Natural killer cell (primary cell): Measurements from ENCODE around the gene PDXK. TPM values are rescaled to one million over a fixed set of nuclear protein-coding genes. Genes with fewer than 3 reads are reported as not detected.
A peak's percentile ranks its signal among the peaks of the same experiment; 100 is the strongest.

Experiments used
- ATAC-seq, 3 donors: fragments of 150-1000 bp in 2 of 3; fragments of 200-7000 bp in 1 of 3; cut with Tn5 transposase; 1 replicate in 1 of 3; 2 replicates in 2 of 3; pipeline ENCODE4 v1.10.0; 2021; ENCODE audit warnings: mild to moderate bottlenecking in 2 of 3, moderate library complexity in 2 of 3
- DNase-seq, 2 donors: peaks; one replicate each; pipeline versions ENCODE4 v3.0.0 to v3.0.0-alpha.2; 2013 to 2021; ENCODE audit warnings: mixed read lengths in 1 of 2
- H3K27ac ChIP-seq: one replicate; pipeline ENCODE4 v1.5.1; 2013; ENCODE audit warnings: mild to moderate bottlenecking, low read length
- H3K27me3 ChIP-seq: one replicate; pipeline ENCODE4 v1.6.1; 2013; ENCODE audit warnings: low read length; ENCODE audit not compliant: control insufficient read depth, insufficient read depth
- H3K36me3 ChIP-seq: one replicate; pipeline ENCODE4 v1.6.1; 2013; ENCODE audit warnings: low read length; ENCODE audit not compliant: control insufficient read depth, insufficient read depth
- H3K4me1 ChIP-seq: one replicate; pipeline ENCODE4 v1.6.1; 2013; ENCODE audit warnings: low read length; ENCODE audit not compliant: control insufficient read depth, insufficient read depth
- H3K4me3 ChIP-seq: one replicate; pipeline ENCODE4 v1.5.1; 2013; ENCODE audit warnings: low read length
- H3K9me3 ChIP-seq: one replicate; pipeline ENCODE4 v1.6.1; 2013; ENCODE audit warnings: low read length; ENCODE audit not compliant: control insufficient read depth, insufficient read depth
- H3K27ac Mint-ChIP-seq, 2 donors: one replicate each; pipeline ENCODE4 v1.8.0; 2022; ENCODE audit warnings: mild to moderate bottlenecking in 2 of 2, mixed read lengths in 2 of 2, moderate library complexity in 1 of 2
- H3K27me3 Mint-ChIP-seq, 2 donors: one replicate each; pipeline ENCODE4 v1.8.0; 2022; ENCODE audit warnings: low read depth in 2 of 2, mixed read lengths in 2 of 2
- H3K36me3 Mint-ChIP-seq: one replicate; pipeline ENCODE4 v1.8.0; 2022; ENCODE audit warnings: mixed read lengths
- H3K4me1 Mint-ChIP-seq, 2 donors: one replicate each; pipeline ENCODE4 v1.8.0; 2022; ENCODE audit warnings: mixed read lengths in 2 of 2
- H3K4me3 Mint-ChIP-seq: one replicate; pipeline ENCODE4 v1.8.0; 2022; ENCODE audit warnings: mild to moderate bottlenecking, moderate library complexity, mixed read lengths
- H3K9me3 Mint-ChIP-seq, 2 donors: one replicate each; pipeline ENCODE4 v1.8.0; 2022; ENCODE audit warnings: mixed read lengths in 2 of 2
- WGBS: methylation state at CpG from one replicate; pipeline ENCODE4 v1.1.7; 2013; ENCODE audit warnings: missing lambda C conversion rate; ENCODE audit not compliant: insufficient coverage; 5-methylcytosine and 5-hydroxymethylcytosine counted together
- intact Hi-C: fragments of 100-400 bp; cut with micrococcal nuclease; formaldehyde crosslinking; loops from one replicate; pipeline ENCODE4 v1.14.2; 2022
- total RNA-seq, 4 donors: library from RNA; stranded (reverse); fragments of 120-200 nt in 1 of 4; gene quantifications; one replicate each; pipeline versions ENCODE4 v1.2.3 to v1.2.4, GENCODE V29; 2013 to 2022
- TF ChIP-seq, protein P1 (sequence below): fragments of 200-600 bp; IDR thresholded peaks from one replicate; pipeline ENCODE4 v1.8.0; 2022; ENCODE audit warnings: antibody characterized with exemption

PDXK gene
- total RNA-seq, 3 donors from 2014 or later (not counting 1 experiment from before 2014, with no cell fraction given) = 73.8 to 77.0 (median 74.6) TPM

GRCh38 chr21:43792406-43792805 is 73.5 kb downstream of the PDXK start:
- Histone ChIP-seq H3K27me3 (no peaks in the 10 kb centered on the region), H3K36me3 (peaks cover 49% of the 10 kb centered on the region), H3K4me3 (no peak overlapping the region), H3K4me1 (peaks cover 19% of the 10 kb centered on the region), H3K27ac (no peak overlapping the region), H3K9me3 (no peaks in the 10 kb centered on the region)
- 86% methylated on average over 8 of the region's 8 CpGs for WGBS
- Mint-ChIP-seq H3K4me3 (no peak overlapping the region), H3K27ac (peak overlapping the region in 1 of 2 donors; percentile 24), H3K9me3 (no peaks in the 10 kb centered on the region), H3K36me3 (no peaks in the 10 kb centered on the region), H3K4me1 (peaks cover 6 to 19% of the 10 kb centered on the region in 2 donors), H3K27me3 (no peaks in the 10 kb centered on the region)
- ATAC-seq = no peak
- no peak for DNase-seq
- intact Hi-C loops = no loop called here
- TF ChIP-seq, protein P1, sequence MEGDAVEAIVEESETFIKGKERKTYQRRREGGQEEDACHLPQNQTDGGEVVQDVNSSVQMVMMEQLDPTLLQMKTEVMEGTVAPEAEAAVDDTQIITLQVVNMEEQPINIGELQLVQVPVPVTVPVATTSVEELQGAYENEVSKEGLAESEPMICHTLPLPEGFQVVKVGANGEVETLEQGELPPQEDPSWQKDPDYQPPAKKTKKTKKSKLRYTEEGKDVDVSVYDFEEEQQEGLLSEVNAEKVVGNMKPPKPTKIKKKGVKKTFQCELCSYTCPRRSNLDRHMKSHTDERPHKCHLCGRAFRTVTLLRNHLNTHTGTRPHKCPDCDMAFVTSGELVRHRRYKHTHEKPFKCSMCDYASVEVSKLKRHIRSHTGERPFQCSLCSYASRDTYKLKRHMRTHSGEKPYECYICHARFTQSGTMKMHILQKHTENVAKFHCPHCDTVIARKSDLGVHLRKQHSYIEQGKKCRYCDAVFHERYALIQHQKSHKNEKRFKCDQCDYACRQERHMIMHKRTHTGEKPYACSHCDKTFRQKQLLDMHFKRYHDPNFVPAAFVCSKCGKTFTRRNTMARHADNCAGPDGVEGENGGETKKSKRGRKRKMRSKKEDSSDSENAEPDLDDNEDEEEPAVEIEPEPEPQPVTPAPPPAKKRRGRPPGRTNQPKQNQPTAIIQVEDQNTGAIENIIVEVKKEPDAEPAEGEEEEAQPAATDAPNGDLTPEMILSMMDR = no peak

- Mint-ChIP-seq H3K9me3 (no peaks in the 10 kb centered on the region), H3K27ac (no peak overlapping the region), H3K4me3 (no peak overlapping the region), H3K4me1 (peaks cover 6 to 19% of the 10 kb centered on the region in 2 donors), H3K36me3 (no peaks in the 10 kb centered on the region), H3K27me3 (no peaks in the 10 kb centered on the region)
- DNase-seq (no peak), ATAC-seq (no peak)
- H3K36me3 ChIP-seq = peaks cover 57% of the 10 kb centered on the region
- H3K27me3 ChIP-seq = no peaks in the 10 kb centered on the region
- peaks cover 19% of the 10 kb centered on the region for H3K4me1 ChIP-seq
- intact Hi-C loops = no loop called here
- 97% methylated on average over 16 of the region's 16 CpGs for whole genome bisulfite sequencing
- no peaks in the 10 kb centered on the region for H3K9me3 ChIP-seq
- no peak overlapping the region for H3K27ac ChIP-seq
- TF ChIP-seq, protein P1 = no peak
- H3K4me3 ChIP-seq = no peak overlapping the region
These were observed 74.3 kb downstream of the PDXK start for GRCh38 chr21:43793243-43793642.

- H3K27ac ChIP-seq = no peak overlapping the region
- DNase-seq (no peak), ATAC-seq (no peak)
- WGBS = 83% methylated on average over 12 of the region's 12 CpGs
- peaks cover 67% of the 10 kb centered on the region for H3K36me3 ChIP-seq
- Mint-ChIP-seq H3K4me1 (peaks cover 6 to 19% of the 10 kb centered on the region in 2 donors), H3K27ac (no peak overlapping the region), H3K36me3 (no peaks in the 10 kb centered on the region), H3K4me3 (no peak overlapping the region), H3K9me3 (no peaks in the 10 kb centered on the region), H3K27me3 (no peaks in the 10 kb centered on the region)
- H3K4me3 ChIP-seq = no peak overlapping the region
- TF ChIP-seq, protein P1 = no peak
- H3K4me1 ChIP-seq = peaks cover 13% of the 10 kb centered on the region
- intact Hi-C loops = no loop called here
- H3K9me3 ChIP-seq = no peaks in the 10 kb centered on the region
- H3K27me3 ChIP-seq = no peaks in the 10 kb centered on the region
These were observed 75.4 kb downstream of the PDXK start for GRCh38 chr21:43794311-43794710.

DNA sequence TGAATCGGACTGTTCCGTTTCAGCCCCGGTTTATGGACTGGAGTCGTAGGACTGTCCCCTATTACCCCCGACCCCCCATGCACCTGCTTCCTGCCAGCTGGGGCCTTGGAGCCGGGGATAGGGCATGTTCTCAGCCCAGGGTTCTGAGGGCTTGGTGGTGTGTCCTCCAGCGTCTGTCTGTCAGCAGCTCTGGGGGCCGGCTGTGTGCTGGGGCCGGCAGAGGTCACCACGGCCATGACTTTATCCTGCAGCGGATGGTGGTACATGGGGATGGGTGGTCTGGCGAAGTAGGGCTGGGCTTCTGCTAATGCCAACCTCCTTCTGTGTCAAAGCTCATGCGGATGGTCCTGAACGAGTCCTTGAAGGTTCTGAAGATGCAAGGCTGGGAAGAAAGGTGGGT is 75.9 kb downstream of the PDXK start:
- no peaks in the 10 kb centered on the region for H3K36me3 Mint-ChIP-seq
- H3K4me3 Mint-ChIP-seq = no peak overlapping the region
- Histone ChIP-seq H3K4me3 (no peak overlapping the region), H3K27me3 (no peaks in the 10 kb centered on the region), H3K4me1 (peaks cover 12% of the 10 kb centered on the region), H3K36me3 (peaks cover 68% of the 10 kb centered on the region), H3K27ac (no peak overlapping the region), H3K9me3 (no peaks in the 10 kb centered on the region)
- H3K9me3 Mint-ChIP-seq = no peaks in the 10 kb centered on the region
- ATAC-seq (no peak), DNase-seq (no peak)
- intact Hi-C loops = no loop called here
- no peaks in the 10 kb centered on the region for H3K27me3 Mint-ChIP-seq
- H3K4me1 Mint-ChIP-seq = peaks cover 5 to 19% of the 10 kb centered on the region in 2 donors
- TF ChIP-seq, protein P1 = no peak
- 92% methylated on average over 14 of the region's 14 CpGs for WGBS
- no peak overlapping the region for H3K27ac Mint-ChIP-seq
